Sigmoid colon (tissue), 7 donors: Measurements from ENCODE around the gene PIAS1. TPM values are rescaled to one million over a fixed set of nuclear protein-coding genes. Genes with fewer than 3 reads are reported as not detected.

Experiments
- DNase-seq: peaks from one replicate; pipeline ENCODE4 v3.0.0-alpha.2; 2019
- H3K27ac ChIP-seq, 4 donors: fragments of 200-600 bp; sonication (generic); one replicate each; pipeline ENCODE4 v1.5.1; 2016 to 2019; ENCODE audit warnings: mild to moderate bottlenecking in 1 of 4
- H3K27me3 ChIP-seq, 3 donors: fragments of 200-600 bp; sonication (generic); one replicate each; pipeline ENCODE4 v1.5.1; 2019; ENCODE audit warnings: mild to moderate bottlenecking in 1 of 3
- H3K36me3 ChIP-seq, 4 donors: fragments of 200-600 bp; sonication (generic); one replicate each; pipeline ENCODE4 v1.5.1; 2016 to 2019
- H3K4me1 ChIP-seq, 4 donors: fragments of 200-600 bp; sonication (generic); one replicate each; pipeline ENCODE4 v1.5.1; 2017 to 2019
- H3K4me3 ChIP-seq, 4 donors: fragments of 200-600 bp; sonication (generic); one replicate each; pipeline ENCODE4 v1.5.1; 2017 to 2019; ENCODE audit warnings: mild to moderate bottlenecking in 2 of 4, moderate library complexity in 1 of 4
- H3K9me3 ChIP-seq, 4 donors: fragments of 200-600 bp in 3 of 4; sonication (generic) in 3 of 4; one replicate each; pipeline versions ENCODE4 v1.5.1 to v1.6.1; 2013 to 2019
- CTCF ChIP-seq, 4 experiments: fragments of 450-650 bp in 3 of 4; fragments of 200-600 bp in 1 of 4; IDR thresholded peaks; one replicate each; pipeline ENCODE4 v1.5.1; 2016 to 2019; ENCODE audit warnings: antibody characterized with exemption in 4 of 4, mild to moderate bottlenecking in 3 of 4, moderate library complexity in 2 of 4
- EP300 ChIP-seq, 4 donors: sonication (generic); formaldehyde crosslinking; IDR thresholded peaks; one replicate each; pipeline ENCODE4 v1.6.1; 2017; ENCODE audit warnings: antibody characterized with exemption in 4 of 4
- POLR2A ChIP-seq, 2 donors: fragments of 450-650 bp; IDR thresholded peaks; one replicate each; pipeline ENCODE4 v1.6.1; 2016; ENCODE audit warnings: antibody characterized with exemption in 2 of 2, mild to moderate bottlenecking in 2 of 2, moderate library complexity in 2 of 2
- POLR2AphosphoS5 ChIP-seq, 4 donors: sonication (generic); formaldehyde crosslinking; IDR thresholded peaks; one replicate each; pipeline ENCODE4 v1.6.1; 2017; ENCODE audit warnings: antibody characterized with exemption in 4 of 4
- WGBS, 2 donors: extraction: QIAGEN DNeasy Blood & Tissue Kit; methylation state at CpG; one replicate each; pipeline ENCODE4 v1.1.7; 2013; 5-methylcytosine and 5-hydroxymethylcytosine counted together
- intact Hi-C: fragments of 100-400 bp; cut with DNase I; formaldehyde crosslinking; loops from one replicate; pipeline ENCODE4 v1.15.1; 2023
- polyA plus RNA-seq, 3 donors: library from polyadenylated mRNA; stranded (reverse); fragments of 200-250 nt; gene quantifications; one replicate each; pipeline ENCODE4 v1.2.3, GENCODE V29; 2013
- total RNA-seq, 4 donors: library from RNA; depleted of rRNA; stranded (reverse); fragments of >200 nt; gene quantifications; one replicate each; pipeline ENCODE4 v1.1.0, GENCODE V29; 2016
- donor health status: healthy with polysubstance abuse.
- donor health status: Bipolar disorder and iron deficiency.
- donor health status: healthy.

The PIAS1 gene
- total and polyA plus RNA-seq, 7 donors = 7.2 to 75.4 (median 55.9) TPM

- Histone ChIP-seq H3K27me3 (no peaks in the 10 kb centered on the region), H3K4me3 (no peak overlapping the region), H3K27ac (no peak overlapping the region), H3K9me3 (peaks cover 0 to 2% (median 0%) of the 10 kb centered on the region in 4 donors), H3K36me3 (peaks cover 0 to 20% (median 0%) of the 10 kb centered on the region in 4 donors), H3K4me1 (peaks cover 0 to 50% (median 9%) of the 10 kb centered on the region in 4 donors)
- WGBS, 2 donors = 63 to 86% methylated on average over 3 of the region's 3 CpGs
- DNase-seq = no peak
- intact Hi-C loops = no loop called here
- TF ChIP-seq CTCF (IDR thresholded peaks at IDR 0.05) (no peak), EP300 (IDR thresholded peaks at IDR 0.05) (no peak), POLR2A (IDR thresholded peaks at IDR 0.05) (no peak), POLR2AphosphoS5 (IDR thresholded peaks at IDR 0.05) (no peak)
Observed at GRCh38 chr15:68091743-68092142, 37.6 kb downstream of the PIAS1 start.

- no peak overlapping the region for H3K4me3 ChIP-seq
- H3K27me3 ChIP-seq = no peaks in the 10 kb centered on the region
- TF ChIP-seq CTCF (IDR thresholded peaks at IDR 0.05) = no peak
- no peak for TF ChIP-seq POLR2AphosphoS5 (IDR thresholded peaks at IDR 0.05)
- no peak for TF ChIP-seq EP300 (IDR thresholded peaks at IDR 0.05)
- TF ChIP-seq POLR2A (IDR thresholded peaks at IDR 0.05) = no peak
- peaks cover 0 to 5% (median 0%) of the 10 kb centered on the region in 4 donors for H3K36me3 ChIP-seq
- intact Hi-C loops = no loop called here
- H3K27ac ChIP-seq = no peak overlapping the region
- H3K4me1 ChIP-seq = peaks cover 0 to 50% (median 18%) of the 10 kb centered on the region in 4 donors
- H3K9me3 ChIP-seq = peaks cover 0 to 8% (median 3%) of the 10 kb centered on the region in 4 donors
- no peak for DNase-seq
- 79 to 91% methylated on average over 1 of the region's 1 CpG for WGBS, 2 donors
Observed at GRCh38 chr15:68096099-68096498, 42.0 kb downstream of the PIAS1 start.

GRCh38 chr15:68097029-68097428, 42.9 kb downstream of the PIAS1 start:
- Histone ChIP-seq H3K4me1 (peaks cover 0 to 42% (median 22%) of the 10 kb centered on the region in 4 donors), H3K27me3 (no peaks in the 10 kb centered on the region), H3K9me3 (peaks cover 0 to 8% (median 3%) of the 10 kb centered on the region in 4 donors), H3K4me3 (no peak overlapping the region), H3K27ac (no peak overlapping the region), H3K36me3 (peaks cover 0 to 5% (median 0%) of the 10 kb centered on the region in 4 donors)
- DNase-seq = no peak
- intact Hi-C loops = no loop called here
- TF ChIP-seq CTCF (IDR thresholded peaks at IDR 0.05) (no peak), POLR2AphosphoS5 (IDR thresholded peaks at IDR 0.05) (no peak), POLR2A (IDR thresholded peaks at IDR 0.05) (no peak), EP300 (IDR thresholded peaks at IDR 0.05) (no peak)

- WGBS, 2 donors = 56 to 77% methylated on average over 1 of the region's 1 CpG
- no peaks in the 10 kb centered on the region for H3K27me3 ChIP-seq
- H3K9me3 ChIP-seq = peaks cover 0 to 8% (median 3%) of the 10 kb centered on the region in 4 donors
- H3K4me3 ChIP-seq = no peak overlapping the region
- intact Hi-C loops = no loop called here
- DNase-seq = no peak
- TF ChIP-seq EP300 (IDR thresholded peaks at IDR 0.05) = no peak
- no peak for TF ChIP-seq POLR2AphosphoS5 (IDR thresholded peaks at IDR 0.05)
- TF ChIP-seq POLR2A (IDR thresholded peaks at IDR 0.05) = no peak
- no peak for TF ChIP-seq CTCF (IDR thresholded peaks at IDR 0.05)
- H3K36me3 ChIP-seq = peaks cover 0 to 6% (median 0%) of the 10 kb centered on the region in 4 donors
- no peak overlapping the region for H3K27ac ChIP-seq
- H3K4me1 ChIP-seq = peaks cover 0 to 27% (median 19%) of the 10 kb centered on the region in 4 donors
Observed at GRCh38 chr15:68098465-68098864, 44.4 kb downstream of the PIAS1 start.

GRCh38 chr15:68100194-68100593, 46.1 kb downstream of the PIAS1 start:
- Histone ChIP-seq H3K4me1 (peaks cover 0 to 26% (median 17%) of the 10 kb centered on the region in 4 donors), H3K9me3 (peaks cover 0 to 8% (median 3%) of the 10 kb centered on the region in 4 donors), H3K27ac (no peak overlapping the region), H3K27me3 (no peaks in the 10 kb centered on the region), H3K36me3 (peaks cover 0 to 12% (median 0%) of the 10 kb centered on the region in 4 donors), H3K4me3 (no peak overlapping the region)
- DNase-seq = no peak
- intact Hi-C loops = no loop called here
- WGBS, 2 donors = 74 to 88% methylated on average over 2 of the region's 2 CpGs
- TF ChIP-seq CTCF (IDR thresholded peaks at IDR 0.05) (no peak), POLR2A (IDR thresholded peaks at IDR 0.05) (no peak), EP300 (IDR thresholded peaks at IDR 0.05) (no peak), POLR2AphosphoS5 (IDR thresholded peaks at IDR 0.05) (no peak)
